Upper lobe of left lung (tissue), 6 donors: Measurements from ENCODE around the gene SPATS1. TPM values are rescaled to one million over a fixed set of nuclear protein-coding genes. Genes with fewer than 3 reads are reported as not detected.

Source experiments
- ATAC-seq, 2 donors: fragments of 200-7000 bp; cut with Tn5 transposase; one replicate each; pipeline ENCODE4 v1.9.1; 2022; ENCODE audit warnings: mild to moderate bottlenecking in 2 of 2, moderate library complexity in 2 of 2; ENCODE audit not compliant: low FRiP score in 2 of 2
- DNase-seq, 2 donors: peaks; one replicate each; pipeline ENCODE4 v3.0.0-alpha.2; 2019 to 2020
- H3K27ac ChIP-seq, 4 donors: fragments of 200-600 bp; sonication (generic); one replicate each; pipeline ENCODE4 v1.5.1; 2016 to 2019
- H3K27me3 ChIP-seq, 4 donors: fragments of 200-600 bp; sonication (generic); one replicate each; pipeline ENCODE4 v1.5.1; 2017 to 2019
- H3K36me3 ChIP-seq, 4 donors: fragments of 200-600 bp; sonication (generic); one replicate each; pipeline ENCODE4 v1.5.1; 2016 to 2019
- H3K4me1 ChIP-seq, 4 donors: fragments of 200-600 bp; sonication (generic); one replicate each; pipeline ENCODE4 v1.5.1; 2018 to 2019
- H3K4me3 ChIP-seq, 4 donors: fragments of 200-600 bp; sonication (generic); one replicate each; pipeline ENCODE4 v1.5.1; 2017 to 2019; ENCODE audit warnings: mild to moderate bottlenecking in 2 of 4, moderate library complexity in 1 of 4
- H3K9me3 ChIP-seq, 4 donors: fragments of 200-600 bp; sonication (generic); one replicate each; pipeline ENCODE4 v1.5.1; 2018 to 2019
- CTCF ChIP-seq, 6 experiments: fragments of 450-650 bp in 4 of 6; fragments of 200-600 bp in 2 of 6; sonication (generic) in 2 of 6; IDR thresholded peaks; one replicate each; pipeline ENCODE4 v1.5.1; 2016 to 2019; ENCODE audit warnings: antibody characterized with exemption in 6 of 6
- EP300 ChIP-seq, 4 donors: sonication (generic); formaldehyde crosslinking; IDR thresholded peaks; one replicate each; pipeline ENCODE4 v1.5.1; 2017; ENCODE audit warnings: antibody characterized with exemption in 4 of 4, control low read depth in 2 of 4
- POLR2A ChIP-seq, 4 donors: fragments of 450-650 bp; IDR thresholded peaks; one replicate each; pipeline ENCODE4 v1.5.1; 2016 to 2017; ENCODE audit warnings: antibody characterized with exemption in 4 of 4, mild to moderate bottlenecking in 2 of 4
- POLR2AphosphoS5 ChIP-seq, 2 donors: sonication (generic); formaldehyde crosslinking; IDR thresholded peaks; one replicate each; pipeline ENCODE4 v1.5.1; 2017; ENCODE audit warnings: antibody characterized with exemption in 2 of 2
- WGBS, 2 donors: methylation state at CpG; one replicate each; pipeline ENCODE4 v1.1.5; 2017 to 2018; 5-methylcytosine and 5-hydroxymethylcytosine counted together
- total RNA-seq, 6 donors: library from RNA; depleted of rRNA in 4 of 6; stranded (reverse); fragments of >200 nt in 4 of 6; gene quantifications; one replicate each; pipeline versions ENCODE4 v1.1.0 to v1.2.1, GENCODE V29; 2016 to 2021
- donor health status: DM: no; HTN: no; CAD: no; lungs with moderate emphysema.
- donor health status: DM: no; HTN: yes; CAD: no; lungs with severe emphysema.

Gene SPATS1
- total RNA-seq, 6 donors from 2014 or later = 0.91 to 2.2 (median 1.6) TPM; not detected in 3

DNA sequence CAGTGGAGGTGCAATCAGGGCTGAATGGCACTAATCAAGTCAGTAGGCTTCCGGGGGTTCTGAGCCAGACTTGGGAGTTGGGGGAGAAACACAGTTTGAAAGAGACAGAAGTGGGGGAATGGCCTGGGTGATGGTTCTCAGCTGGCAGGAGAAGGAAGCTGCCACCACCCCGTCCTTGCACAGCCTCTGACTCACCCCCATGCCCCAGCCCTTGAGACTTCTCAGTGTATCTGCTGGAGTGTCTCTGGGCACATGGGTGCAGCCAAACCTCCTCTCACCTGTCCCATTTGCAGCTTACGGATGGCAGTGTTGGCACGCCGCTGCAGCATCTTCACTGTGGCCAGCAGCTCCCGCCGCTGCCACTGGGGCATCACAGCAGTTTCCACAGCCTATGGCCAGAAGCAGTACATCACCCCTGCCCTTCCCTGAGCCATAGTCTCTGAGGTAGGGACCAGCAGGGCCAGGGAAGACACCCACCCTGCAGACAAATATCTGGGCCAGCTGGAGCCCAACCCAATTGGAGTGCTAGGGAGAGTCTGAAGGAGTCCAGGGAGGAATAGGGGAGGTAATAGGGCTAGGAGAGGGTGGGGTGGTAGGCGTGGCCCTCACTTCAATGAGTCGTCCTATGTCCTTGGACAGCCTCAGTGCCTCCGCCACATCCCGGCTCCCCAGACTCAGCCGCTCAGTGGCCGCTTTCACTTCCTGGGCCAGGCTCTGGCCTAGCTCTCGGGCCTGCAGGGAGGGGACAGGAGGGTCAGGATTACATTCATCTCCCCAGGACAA lies 40.5 kb upstream of the SPATS1 start:
- 91% methylated on average over 9 to 14 of the region's 14 CpGs for WGBS, 2 donors
- peaks cover 14 to 70% (median 62%) of the 10 kb centered on the region in 4 donors for H3K36me3 ChIP-seq
- no peak overlapping the region for H3K4me3 ChIP-seq

DNA sequence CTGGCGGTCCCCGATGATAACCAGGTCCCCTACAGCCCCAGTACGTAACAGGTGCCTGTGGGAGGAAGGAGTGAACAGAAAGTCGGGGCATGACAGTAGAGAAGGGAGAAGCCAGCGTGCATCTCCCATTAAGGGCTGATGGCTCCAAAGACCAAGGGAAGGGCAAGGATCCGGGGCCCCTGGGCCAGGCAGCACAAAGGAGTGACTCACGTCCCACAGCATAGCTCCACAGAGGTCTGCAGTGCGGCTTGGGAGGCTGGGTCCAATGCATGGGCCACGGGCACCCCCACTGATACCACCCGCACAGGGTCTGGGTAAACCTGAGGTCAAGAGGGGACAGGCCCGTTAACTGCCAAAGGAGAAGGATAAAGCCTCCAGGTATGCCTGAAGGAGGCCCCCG lies 39.6 kb upstream of the SPATS1 start:
- Histone ChIP-seq H3K27me3 (peaks cover 0 to 1% (median 0%) of the 10 kb centered on the region in 4 donors), H3K4me1 (peaks cover 0 to 6% (median 4%) of the 10 kb centered on the region in 4 donors), H3K9me3 (no peaks in the 10 kb centered on the region), H3K27ac (no peak overlapping the region), H3K36me3 (peaks cover 14 to 78% (median 66%) of the 10 kb centered on the region in 4 donors), H3K4me3 (no peak overlapping the region)
- DNase-seq (no peak), ATAC-seq (no peak)
- no peak for TF ChIP-seq CTCF (IDR thresholded peaks at IDR 0.05)
- TF ChIP-seq POLR2A (IDR thresholded peaks at IDR 0.05) = no peak
- TF ChIP-seq EP300 (IDR thresholded peaks at IDR 0.05) = no peak
- WGBS, 2 donors = 88 to 94% methylated on average over 9 of the region's 12 CpGs

More for the DNA sequence above, 40.5 kb upstream of the SPATS1 start:
- no peak overlapping the region for H3K27ac ChIP-seq
- ATAC-seq (no peak), DNase-seq (no peak)
- no peaks in the 10 kb centered on the region for H3K9me3 ChIP-seq
- peaks cover 0 to 10% (median 9%) of the 10 kb centered on the region in 4 donors for H3K27me3 ChIP-seq
- TF ChIP-seq POLR2AphosphoS5 (IDR thresholded peaks at IDR 0.05) (no peak), CTCF (IDR thresholded peaks at IDR 0.05) (no peak), EP300 (IDR thresholded peaks at IDR 0.05) (no peak), POLR2A (IDR thresholded peaks at IDR 0.05) (no peak)
- H3K4me1 ChIP-seq = peaks cover 9 to 14% (median 12%) of the 10 kb centered on the region in 4 donors

DNA sequence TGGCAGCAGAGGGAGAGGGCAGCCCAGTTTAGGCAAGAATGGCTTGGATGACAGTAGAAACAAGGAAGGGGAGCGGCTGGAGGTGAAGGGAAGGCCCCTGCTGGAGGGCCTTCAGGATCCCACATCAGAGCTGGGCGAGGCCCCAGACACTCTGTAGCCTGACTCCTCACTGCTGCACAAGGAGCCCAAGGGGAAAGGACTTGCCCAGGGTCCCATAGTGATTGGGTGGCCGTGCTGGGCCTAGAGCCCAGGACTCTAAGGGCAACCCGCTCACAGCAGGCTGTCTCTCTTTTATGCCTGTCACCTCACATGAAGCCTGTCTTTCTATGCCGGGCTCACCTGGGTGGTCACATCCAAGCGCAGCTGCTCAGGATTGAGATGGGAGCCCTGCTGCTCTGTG lies 38.6 kb upstream of the SPATS1 start:
- Histone ChIP-seq H3K27ac (no peak overlapping the region), H3K27me3 (no peaks in the 10 kb centered on the region), H3K4me3 (no peak overlapping the region), H3K4me1 (no peaks in the 10 kb centered on the region), H3K9me3 (no peaks in the 10 kb centered on the region), H3K36me3 (peaks cover 14 to 87% (median 72%) of the 10 kb centered on the region in 4 donors)
- 96 to 98% methylated on average over 4 to 6 of the region's 6 CpGs for WGBS, 2 donors
- DNase-seq (no peak), ATAC-seq (no peak)
- no peak for TF ChIP-seq CTCF (IDR thresholded peaks at IDR 0.05)
- no peak for TF ChIP-seq POLR2A (IDR thresholded peaks at IDR 0.05)
- no peak for TF ChIP-seq POLR2AphosphoS5 (IDR thresholded peaks at IDR 0.05)
- TF ChIP-seq EP300 (IDR thresholded peaks at IDR 0.05) = no peak

DNA sequence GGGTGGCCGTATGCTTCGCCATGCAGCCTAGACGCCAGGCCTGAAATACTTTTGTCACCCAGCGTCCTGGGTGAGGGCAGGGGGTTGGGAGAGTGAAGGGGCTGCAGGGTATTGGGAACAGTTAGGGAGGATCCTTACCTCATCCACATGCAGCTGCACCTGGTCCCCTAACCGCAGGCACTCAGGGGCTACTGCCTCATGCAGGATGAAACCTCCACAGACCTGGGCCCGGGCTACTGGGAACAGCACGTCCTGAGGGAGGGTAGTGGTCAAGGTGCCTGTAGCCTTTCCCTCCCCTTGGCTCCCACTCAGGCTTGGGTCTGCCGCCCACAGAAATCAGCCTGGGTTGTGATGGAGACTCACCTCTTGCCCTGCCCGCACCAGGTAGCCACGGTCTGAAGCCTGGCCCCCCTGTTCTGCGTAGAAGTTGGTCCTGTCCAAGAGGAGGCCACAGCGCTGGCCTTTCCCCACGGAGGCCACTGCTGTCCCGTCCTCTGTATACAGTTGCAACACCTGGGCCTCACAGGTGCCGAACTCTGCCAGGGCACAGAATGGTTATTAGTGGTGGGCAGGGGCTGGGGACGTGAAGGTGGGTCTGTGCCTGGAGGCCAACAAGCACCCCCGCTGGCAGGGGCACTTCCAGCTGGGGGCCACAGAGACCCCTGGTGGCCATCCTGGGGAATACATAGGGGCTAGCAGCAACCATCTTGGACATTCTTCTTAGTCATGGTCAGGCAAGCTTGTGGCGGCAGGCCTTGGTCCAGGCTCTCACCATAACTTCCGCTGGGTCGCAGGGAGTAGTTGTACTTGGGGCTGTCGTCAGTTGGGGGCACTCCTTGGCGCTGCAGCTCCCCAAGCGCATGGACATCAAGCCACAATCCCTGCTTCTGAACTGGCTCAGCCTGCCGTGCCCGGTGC lies 37.9 kb upstream of the SPATS1 start:
- 85 to 87% methylated on average over 13 to 21 of the region's 25 CpGs for WGBS, 2 donors
- peak in 1 of 2 donors; percentile 34 for DNase-seq

More for the DNA sequence above, 37.9 kb upstream of the SPATS1 start:
- Histone ChIP-seq H3K27me3 (no peaks in the 10 kb centered on the region), H3K4me3 (no peak overlapping the region), H3K27ac (no peak overlapping the region), H3K36me3 (peaks cover 14 to 94% (median 78%) of the 10 kb centered on the region in 4 donors), H3K4me1 (no peaks in the 10 kb centered on the region), H3K9me3 (no peaks in the 10 kb centered on the region)
- TF ChIP-seq CTCF (IDR thresholded peaks at IDR 0.05) (peak; percentile 67 to 79 (median 74)), EP300 (IDR thresholded peaks at IDR 0.05) (no peak)
- ATAC-seq = peak in 1 of 2 donors; percentile 64
